SK-N-SH (cell line): ENCODE results near the gene CYP27C1. TPM values are rescaled to one million over a fixed set of nuclear protein-coding genes. Genes with fewer than 3 reads are reported as not detected.

Experiments used
- CTCF ChIA-PET: fragments of 300-600, 350-600 bp; formaldehyde crosslinking; extraction: SDS; loops from one replicate; lab custom pipeline; 2021; lab: Yijun Ruan, JAX
- POLR2A ChIA-PET: fragments of 350-600 bp; sonication (Branson Sonifier 250); formaldehyde crosslinking; extraction: SDS; loops from one replicate; lab custom pipeline; 2020; ENCODE audit warnings: antibody characterized with exemption, inconsistent platforms; lab: Yijun Ruan, JAX
- DNase-seq: peaks from one replicate; pipeline ENCODE4 v3.0.0; 2012
- H2AFZ ChIP-seq: fragments of 200-600 bp; sonication (generic); 2 replicates; pipeline ENCODE4 v1.8.1; 2016; ENCODE audit warnings: antibody characterized with exemption, mild to moderate bottlenecking, low read depth
- H3F3A ChIP-seq: fragments of 200-600 bp; sonication (generic); replicated peaks from 2 replicates; pipeline ENCODE3; 2016; ENCODE audit warnings: antibody characterized with exemption, mild to moderate bottlenecking; ENCODE audit not compliant: insufficient read depth
- H3K27ac ChIP-seq, 2 experiments: fragments of 200-500 bp in 1 of 2; fragments of 200-600 bp in 1 of 2; sonication (Bioruptor generic) in 1 of 2; sonication (generic), shearing (Covaris generic) in 1 of 2; 2 replicates each; pipeline versions ENCODE4 v1.5.1 to v1.6.1; 2014 to 2016; ENCODE audit warnings: low read depth in 2 of 2, inconsistent platforms in 1 of 2, low read length in 1 of 2, mild to moderate bottlenecking in 1 of 2, mixed read lengths in 1 of 2
- H3K27me3 ChIP-seq: fragments of 200-600 bp; sonication (generic), shearing (Covaris generic); 2 replicates; pipeline ENCODE4 v1.6.1; 2016; ENCODE audit warnings: mixed run types; ENCODE audit not compliant: insufficient read depth
- H3K36me3 ChIP-seq, 2 experiments: fragments of 200-500 bp in 1 of 2; fragments of 200-600 bp in 1 of 2; sonication (Bioruptor generic) in 1 of 2; sonication (generic) in 1 of 2; replicated peaks in 1 of 2; 2 replicates each; pipeline versions ENCODE3 to v1.5.1; 2014 to 2016; ENCODE audit warnings: low read length in 1 of 2, mild to moderate bottlenecking in 1 of 2; ENCODE audit not compliant: insufficient read depth in 2 of 2, control insufficient read depth in 1 of 2
- H3K4me1 ChIP-seq, 2 experiments: fragments of 200-500 bp in 1 of 2; fragments of 200-600 bp in 1 of 2; sonication (Bioruptor generic) in 1 of 2; sonication (generic), shearing (Covaris generic) in 1 of 2; 2 replicates each; pipeline versions ENCODE4 v1.5.1 to v1.6.1; 2014 to 2016; ENCODE audit warnings: low read depth in 1 of 2, low read length in 1 of 2, mixed run types in 1 of 2; ENCODE audit not compliant: insufficient read depth in 2 of 2, control insufficient read depth in 1 of 2
- H3K4me2 ChIP-seq: fragments of 200-600 bp; sonication (generic), shearing (Covaris generic); 2 replicates; pipeline ENCODE4 v1.6.1; 2017; ENCODE audit warnings: mixed run types
- H3K4me3 ChIP-seq, 2 experiments: fragments of 200-500 bp in 1 of 2; fragments of 200-600 bp in 1 of 2; sonication (Bioruptor generic) in 1 of 2; sonication (generic), shearing (Covaris generic) in 1 of 2; 2 replicates each; pipeline versions ENCODE4 v1.5.1 to v1.8.1; 2014 to 2016; ENCODE audit warnings: low read depth in 2 of 2, inconsistent platforms in 1 of 2, low read length in 1 of 2, mild to moderate bottlenecking in 1 of 2, mixed read lengths in 1 of 2, moderate library complexity in 1 of 2
- H3K79me2 ChIP-seq: fragments of 200-600 bp; sonication (generic); 2 replicates; pipeline ENCODE4 v1.8.1; 2017; ENCODE audit warnings: mild to moderate bottlenecking; ENCODE audit not compliant: insufficient read depth
- H3K9ac ChIP-seq: fragments of 200-600 bp; sonication (generic); 2 replicates; pipeline ENCODE4 v1.6.1; 2017; ENCODE audit warnings: mixed run types
- H3K9me2 ChIP-seq: fragments of 200-600 bp; sonication (generic); 2 replicates; pipeline ENCODE4 v1.6.1; 2017; ENCODE audit warnings: mixed run types
- H3K9me3 ChIP-seq: fragments of 200-600 bp; sonication (generic); 2 replicates; pipeline ENCODE4 v1.6.1; 2017; ENCODE audit warnings: mixed run types, mild to moderate bottlenecking, moderate library complexity
- H4K20me1 ChIP-seq: fragments of 200-600 bp; sonication (generic); 2 replicates; pipeline ENCODE4 v1.6.1; 2017; ENCODE audit warnings: mild to moderate bottlenecking, mixed run types; ENCODE audit not compliant: insufficient read depth
- CTCF ChIP-seq: fragments of 200-600 bp; sonication (generic); IDR thresholded peaks from 2 replicates; pipeline ENCODE4 v1.6.1; 2017; ENCODE audit warnings: antibody characterized with exemption, mild to moderate bottlenecking, moderate library complexity
- ELF1 ChIP-seq: IDR thresholded peaks from 2 replicates; pipeline ENCODE4 v1.4.0; 2012
- EP300 ChIP-seq, 2 experiments: IDR thresholded peaks; 2 replicates each; pipeline versions ENCODE4 v1.4.0 to v1.6.1; 2012; ENCODE audit warnings: borderline replicate concordance in 1 of 2, low read depth in 1 of 2, low read length in 1 of 2
- EZH2phosphoT487 ChIP-seq: fragments of 200-600 bp; sonication (generic); IDR thresholded peaks from 2 replicates; pipeline ENCODE4 v1.6.1; 2017; ENCODE audit warnings: low read depth, mixed run types, mild to moderate bottlenecking, antibody characterized with exemption, moderate library complexity, borderline replicate concordance
- FOSL2 ChIP-seq: IDR thresholded peaks from 2 replicates; pipeline ENCODE4 v1.4.0; 2012; ENCODE audit warnings: low read depth, mild to moderate bottlenecking, moderate library complexity, borderline replicate concordance
- GABPA ChIP-seq: IDR thresholded peaks from 2 replicates; pipeline ENCODE4 v1.4.0; 2012; ENCODE audit warnings: low read depth, mild to moderate bottlenecking
- GATA2 ChIP-seq: sonication (generic); formaldehyde crosslinking; IDR thresholded peaks from 2 replicates; pipeline ENCODE4 v1.5.0; 2020; ENCODE audit warnings: mild to moderate bottlenecking, missing genetic modification reagents
- JUND ChIP-seq: IDR thresholded peaks from 2 replicates; pipeline ENCODE4 v1.4.0; 2012
- MEF2A ChIP-seq: IDR thresholded peaks from 2 replicates; pipeline ENCODE4 v1.4.0; 2012; ENCODE audit warnings: low read depth, borderline replicate concordance
- MXI1 ChIP-seq: IDR thresholded peaks from 2 replicates; pipeline ENCODE4 v1.6.1; 2012; ENCODE audit warnings: mild to moderate bottlenecking, low read depth, low read length, improper control_type of control experiment
- NFIC ChIP-seq: IDR thresholded peaks from 2 replicates; pipeline ENCODE4 v1.4.0; 2012; ENCODE audit warnings: borderline replicate concordance
- POLR2AphosphoS5 ChIP-seq: IDR thresholded peaks from 2 replicates; pipeline ENCODE4 v1.6.1; 2012; ENCODE audit warnings: low read depth, low read length
- RXRA ChIP-seq: IDR thresholded peaks from 2 replicates; pipeline ENCODE4 v1.4.0; 2012; ENCODE audit warnings: low read depth, mild to moderate bottlenecking, borderline replicate concordance
- SMC3 ChIP-seq: IDR thresholded peaks from 2 replicates; pipeline ENCODE4 v1.6.1; 2012; ENCODE audit warnings: low read depth, low read length, improper control_type of control experiment
- TAF1 ChIP-seq: IDR thresholded peaks from 2 replicates; pipeline ENCODE4 v1.6.1; 2012; ENCODE audit warnings: low read depth, mild to moderate bottlenecking, low read length, moderate library complexity, borderline replicate concordance
- TEAD4 ChIP-seq: IDR thresholded peaks from 2 replicates; pipeline ENCODE4 v1.4.0; 2012; ENCODE audit warnings: mild to moderate bottlenecking, borderline replicate concordance; ENCODE audit not compliant: insufficient read depth
- USF2 ChIP-seq: fragments of 150-350 bp; IDR thresholded peaks from 2 replicates; pipeline ENCODE4 v1.6.1; 2017; ENCODE audit warnings: antibody characterized with exemption, low read length, low read depth, borderline replicate concordance
- YY1 ChIP-seq: IDR thresholded peaks from 2 replicates; pipeline ENCODE4 v1.4.0; 2012; ENCODE audit warnings: low read depth, mild to moderate bottlenecking
- WGBS: methylation state at CpG from one replicate; pipeline ENCODE4 v1.1.6; 2017; ENCODE audit warnings: low lambda C conversion rate; 5-methylcytosine and 5-hydroxymethylcytosine counted together
- polyA plus RNA-seq, 3 experiments: library from polyadenylated mRNA; depleted of rRNA; stranded (reverse); fragments of >200 nt; gene quantifications; 2 replicates each; pipeline ENCODE4 v1.2.3, GENCODE V29; 2012
- TF ChIP-seq, protein P1 (sequence below): IDR thresholded peaks from 2 replicates; pipeline ENCODE4 v1.4.0; 2012; ENCODE audit warnings: low read depth, borderline replicate concordance
- TF ChIP-seq, protein P2 (sequence below): fragments of 150-350 bp; IDR thresholded peaks from 2 replicates; pipeline ENCODE4 v1.6.1; 2016; ENCODE audit warnings: mild to moderate bottlenecking, low read depth, low read length

CYP27C1 gene
- polyA plus RNA-seq, 1 of the 3 experiments (the other 2 are of a cell fraction) = not detected

DNA sequence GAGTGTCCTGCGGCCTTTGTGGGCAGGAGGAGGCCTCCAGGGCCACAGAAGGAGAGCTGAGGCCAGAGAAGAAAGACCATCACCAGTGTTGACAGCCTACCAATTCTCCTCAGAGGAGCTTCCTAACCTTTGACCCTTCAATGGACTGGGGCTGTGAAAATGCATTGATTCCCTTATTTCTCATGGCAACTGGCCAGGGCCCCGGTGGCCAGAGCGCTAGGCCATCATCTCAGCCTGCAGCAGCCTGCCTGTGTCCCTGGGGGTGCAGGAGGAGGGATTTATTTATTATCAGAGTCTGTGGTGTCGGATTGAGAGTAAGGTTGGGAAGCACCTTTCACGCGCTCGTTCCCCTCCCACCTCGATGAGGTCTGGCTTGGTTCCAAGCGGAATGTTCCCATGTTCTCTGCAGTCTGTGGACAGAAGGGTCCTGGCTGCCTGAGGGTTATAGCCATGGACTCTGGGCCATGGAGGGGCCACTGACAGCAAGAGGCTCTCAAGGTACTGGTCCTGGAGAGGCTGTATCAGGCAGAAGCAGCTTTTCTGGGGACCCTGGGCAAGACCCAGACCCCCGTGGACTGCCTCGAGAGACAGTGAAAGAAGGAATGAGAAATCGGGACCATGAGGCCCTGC is 53.8 kb downstream of the CYP27C1 start:
- CTCF ChIA-PET = interaction anchor here (1.2 to 12.1 kb wide), 2 partner anchors 9 to 96 kb away, joined by 5 to 80 read pairs; no protein-coding TSS in a partner anchor
- H3K4me3 ChIP-seq = no peak overlapping the region
- H3K9me3 ChIP-seq = no peaks in the 10 kb centered on the region
- POLR2A ChIA-PET = no interaction called here
- no peak overlapping the region for H2AFZ ChIP-seq
- no peaks in the 10 kb centered on the region for H3K27me3 ChIP-seq
- H3K9ac ChIP-seq = no peak overlapping the region
- no peaks in the 10 kb centered on the region for H3K79me2 ChIP-seq
- TF ChIP-seq EP300 (IDR thresholded peaks at IDR 0.05; ENCODE audit: borderline replicate concordance in 1 of 2, low read depth in 1 of 2, low read length in 1 of 2) = no peak
- no peak for TF ChIP-seq YY1
- DNase-seq = no peak
- no peaks in the 10 kb centered on the region for H3K9me2 ChIP-seq
- no peaks in the 10 kb centered on the region for H4K20me1 ChIP-seq
- no peak overlapping the region for H3K27ac ChIP-seq
- H3K4me1 ChIP-seq = peaks cover 0 to 16% of the 10 kb centered on the region in 2 experiments; a peak in 1 of 4 replicates
- WGBS = 81% methylated on average over 10 of the region's 12 CpGs
- no peak overlapping the region for H3K4me2 ChIP-seq
- H3K36me3 ChIP-seq = no peaks in the 10 kb centered on the region
- H3F3A ChIP-seq = no peaks in the 10 kb centered on the region

- WGBS = 100% methylated on average over 1 of the region's 3 CpGs
- Histone ChIP-seq H3K4me3 (no peak overlapping the region), H3F3A (no peaks in the 10 kb centered on the region), H3K9me2 (no peaks in the 10 kb centered on the region), H3K27me3 (no peaks in the 10 kb centered on the region), H3K9me3 (no peaks in the 10 kb centered on the region), H3K4me2 (no peak overlapping the region), H3K36me3 (no peaks in the 10 kb centered on the region), H3K9ac (no peak overlapping the region), H3K4me1 (peaks cover 0 to 12% of the 10 kb centered on the region in 2 experiments; a peak in 1 of 4 replicates), H4K20me1 (no peaks in the 10 kb centered on the region), H3K79me2 (no peaks in the 10 kb centered on the region), H2AFZ (no peak overlapping the region), H3K27ac (no peak overlapping the region)
- CTCF ChIA-PET = interaction anchor here (1.2 to 12.1 kb wide), 3 partner anchors 8 to 95 kb away, joined by 5 to 80 read pairs (median 5); no protein-coding TSS in a partner anchor
- TF ChIP-seq MEF2A = no peak
- no peak for TF ChIP-seq ELF1
- TF ChIP-seq, protein P1, sequence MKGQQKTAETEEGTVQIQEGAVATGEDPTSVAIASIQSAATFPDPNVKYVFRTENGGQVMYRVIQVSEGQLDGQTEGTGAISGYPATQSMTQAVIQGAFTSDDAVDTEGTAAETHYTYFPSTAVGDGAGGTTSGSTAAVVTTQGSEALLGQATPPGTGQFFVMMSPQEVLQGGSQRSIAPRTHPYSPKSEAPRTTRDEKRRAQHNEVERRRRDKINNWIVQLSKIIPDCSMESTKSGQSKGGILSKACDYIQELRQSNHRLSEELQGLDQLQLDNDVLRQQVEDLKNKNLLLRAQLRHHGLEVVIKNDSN = no peak
- no peak for TF ChIP-seq CTCF
- TF ChIP-seq USF2 = no peak
- TF ChIP-seq SMC3 = no peak
- no peak for TF ChIP-seq MXI1
- no peak for TF ChIP-seq EZH2phosphoT487
- no peak for TF ChIP-seq GATA2 (CRISPR knock-in tag)
- TF ChIP-seq, protein P2, sequence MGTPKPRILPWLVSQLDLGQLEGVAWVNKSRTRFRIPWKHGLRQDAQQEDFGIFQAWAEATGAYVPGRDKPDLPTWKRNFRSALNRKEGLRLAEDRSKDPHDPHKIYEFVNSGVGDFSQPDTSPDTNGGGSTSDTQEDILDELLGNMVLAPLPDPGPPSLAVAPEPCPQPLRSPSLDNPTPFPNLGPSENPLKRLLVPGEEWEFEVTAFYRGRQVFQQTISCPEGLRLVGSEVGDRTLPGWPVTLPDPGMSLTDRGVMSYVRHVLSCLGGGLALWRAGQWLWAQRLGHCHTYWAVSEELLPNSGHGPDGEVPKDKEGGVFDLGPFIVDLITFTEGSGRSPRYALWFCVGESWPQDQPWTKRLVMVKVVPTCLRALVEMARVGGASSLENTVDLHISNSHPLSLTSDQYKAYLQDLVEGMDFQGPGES = no peak
- TF ChIP-seq NFIC = no peak
- no peak for TF ChIP-seq GABPA
- no peak for TF ChIP-seq FOSL2
- no peak for TF ChIP-seq JUND
- no peak for TF ChIP-seq TAF1
- no peak for TF ChIP-seq TEAD4
- no peak for TF ChIP-seq RXRA
- no peak for TF ChIP-seq POLR2AphosphoS5
- POLR2A ChIA-PET = no interaction called here
- no peak for DNase-seq
These were observed 54.6 kb downstream of the CYP27C1 start for GRCh38 chr2:127165539-127165935.
